Measurements from ENCODE around the gene SRP14.

SRP14 gene

GRCh38 chr15:40053079-40053830, 14.3 kb upstream of the SRP14 start:
- H3K4me3 ChIP-seq (replicated peaks; ENCODE audit: low read depth, low read length), result no peak overlapping the region
- no peak for DNase-seq (ENCODE audit: low read depth)
- TF ChIP-seq, protein P1, sequence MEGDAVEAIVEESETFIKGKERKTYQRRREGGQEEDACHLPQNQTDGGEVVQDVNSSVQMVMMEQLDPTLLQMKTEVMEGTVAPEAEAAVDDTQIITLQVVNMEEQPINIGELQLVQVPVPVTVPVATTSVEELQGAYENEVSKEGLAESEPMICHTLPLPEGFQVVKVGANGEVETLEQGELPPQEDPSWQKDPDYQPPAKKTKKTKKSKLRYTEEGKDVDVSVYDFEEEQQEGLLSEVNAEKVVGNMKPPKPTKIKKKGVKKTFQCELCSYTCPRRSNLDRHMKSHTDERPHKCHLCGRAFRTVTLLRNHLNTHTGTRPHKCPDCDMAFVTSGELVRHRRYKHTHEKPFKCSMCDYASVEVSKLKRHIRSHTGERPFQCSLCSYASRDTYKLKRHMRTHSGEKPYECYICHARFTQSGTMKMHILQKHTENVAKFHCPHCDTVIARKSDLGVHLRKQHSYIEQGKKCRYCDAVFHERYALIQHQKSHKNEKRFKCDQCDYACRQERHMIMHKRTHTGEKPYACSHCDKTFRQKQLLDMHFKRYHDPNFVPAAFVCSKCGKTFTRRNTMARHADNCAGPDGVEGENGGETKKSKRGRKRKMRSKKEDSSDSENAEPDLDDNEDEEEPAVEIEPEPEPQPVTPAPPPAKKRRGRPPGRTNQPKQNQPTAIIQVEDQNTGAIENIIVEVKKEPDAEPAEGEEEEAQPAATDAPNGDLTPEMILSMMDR (IDR thresholded peaks at IDR 0.05; ENCODE audit: low read length, missing control alignments), result peak; percentile 12

GRCh38 chr15:40052604-40053003, 13.6 kb upstream of the SRP14 start:
- H3K4me3 ChIP-seq (replicated peaks; ENCODE audit: low read depth, low read length), result no peak overlapping the region
- DNase-seq (ENCODE audit: low read depth), result no peak
- TF ChIP-seq, protein P1 (IDR thresholded peaks at IDR 0.05; ENCODE audit: low read length, missing control alignments), result no peak

DNA sequence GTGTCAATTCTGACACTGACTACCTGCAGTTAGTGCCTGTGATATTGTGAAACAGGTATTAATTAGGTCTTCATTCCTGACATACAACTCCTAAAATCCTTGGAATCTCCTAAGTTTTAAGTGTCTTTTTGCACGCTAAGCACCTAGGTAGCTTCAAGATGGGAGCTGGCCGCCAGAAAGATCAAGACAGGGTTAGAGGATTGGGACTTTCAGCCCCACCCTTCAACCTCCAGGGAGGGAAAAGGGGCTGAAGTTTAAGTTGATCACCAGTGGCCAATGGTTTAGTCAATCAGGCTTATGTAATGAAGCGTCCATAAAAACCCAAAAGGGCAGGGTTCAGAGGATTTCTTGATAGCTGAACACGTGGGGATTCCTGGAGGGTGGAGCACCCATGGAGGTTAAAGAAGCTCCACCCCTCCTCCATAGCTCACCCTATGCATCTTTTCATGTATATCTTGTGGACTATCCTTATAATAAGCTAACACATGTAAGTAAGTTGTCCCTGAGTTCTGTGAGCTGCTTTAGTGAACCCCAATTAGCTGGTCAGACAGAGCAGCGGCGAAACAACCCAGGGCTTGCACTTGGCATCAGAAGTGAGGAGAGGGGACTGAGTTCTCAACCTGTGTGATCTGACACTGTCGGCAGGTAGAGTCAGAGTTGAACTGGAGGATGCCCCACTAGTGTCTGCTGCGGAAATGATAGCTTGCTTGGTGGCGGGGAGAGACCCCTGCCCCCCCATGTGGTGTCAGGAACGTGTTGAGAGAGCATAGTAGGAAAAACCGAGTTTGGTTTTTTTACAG, 12.8 kb upstream of the SRP14 start:
- no peak overlapping the region for H3K4me3 ChIP-seq (replicated peaks; ENCODE audit: low read depth, low read length)
- no peak for DNase-seq (ENCODE audit: low read depth)
- TF ChIP-seq, protein P1 (IDR thresholded peaks at IDR 0.05; ENCODE audit: low read length, missing control alignments), result no peak

DNA sequence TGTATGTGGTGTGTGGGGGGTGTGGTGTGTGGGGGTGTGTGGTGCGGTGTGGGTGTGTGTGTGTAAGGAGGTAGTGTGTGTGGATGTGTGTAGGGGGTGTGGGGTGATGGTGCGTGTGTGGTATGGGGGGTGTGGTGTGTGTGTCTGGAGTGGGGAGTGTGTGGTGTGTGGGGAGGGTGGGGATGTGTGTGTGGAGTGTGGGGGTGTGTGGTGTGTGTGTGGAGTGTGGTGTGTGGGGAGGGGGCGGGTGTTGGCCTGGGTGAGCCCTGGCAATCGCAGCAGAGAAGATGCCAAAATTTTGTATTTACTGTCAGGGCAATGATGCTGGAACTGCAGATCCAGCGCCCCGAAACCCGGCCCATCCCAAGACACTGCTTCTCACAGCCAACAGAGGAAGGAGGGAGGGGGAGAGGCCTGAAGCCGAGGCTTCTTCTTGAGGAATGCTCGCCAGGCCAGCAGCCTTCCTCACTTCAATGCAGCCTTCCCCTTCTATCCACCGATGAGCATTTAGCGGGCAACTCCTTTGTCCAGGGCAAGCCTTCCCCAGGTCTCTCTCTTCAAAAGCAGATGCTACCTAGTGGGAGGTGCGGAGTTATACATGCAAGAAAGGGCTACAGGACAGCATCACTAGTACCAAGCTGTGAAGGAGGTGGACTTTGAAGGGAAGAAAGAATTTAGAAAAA, 11.9 kb upstream of the SRP14 start:
- no peak overlapping the region for H3K4me3 ChIP-seq (replicated peaks; ENCODE audit: low read depth, low read length)
- DNase-seq (ENCODE audit: low read depth), result no peak
- TF ChIP-seq, protein P1 (IDR thresholded peaks at IDR 0.05; ENCODE audit: low read length, missing control alignments), result no peak

DNA sequence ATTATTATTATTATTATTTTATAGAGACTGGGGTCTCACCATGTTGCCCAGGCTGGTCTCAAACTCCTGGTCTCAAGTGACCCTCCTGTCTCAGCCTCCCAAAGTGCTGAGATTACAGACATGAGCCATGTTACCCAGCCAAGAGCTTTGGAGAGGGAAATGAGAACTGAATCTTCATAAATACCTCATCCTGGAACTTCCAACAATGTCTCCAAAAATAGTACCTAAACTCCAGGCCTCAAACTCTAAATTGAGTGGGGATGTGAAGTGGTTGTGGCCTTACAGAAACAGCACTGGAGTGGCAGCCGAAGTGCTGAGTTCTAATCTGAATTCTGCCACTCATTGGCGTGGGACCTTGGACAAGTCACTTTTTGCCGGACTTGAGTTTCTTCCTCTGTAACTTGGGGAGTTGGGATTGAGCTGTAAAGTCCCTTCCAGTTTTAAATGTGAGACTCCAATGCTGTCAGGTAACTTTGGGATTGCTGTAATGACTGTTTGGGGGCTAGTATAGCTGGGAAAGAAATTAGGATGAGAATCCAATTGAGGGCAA, 10.0 kb upstream of the SRP14 start:
- DNase-seq (ENCODE audit: low read depth), result no peak
- H3K4me3 ChIP-seq (replicated peaks; ENCODE audit: low read depth, low read length), result no peak overlapping the region
- TF ChIP-seq, protein P1 (IDR thresholded peaks at IDR 0.05; ENCODE audit: low read length, missing control alignments), result no peak

DNA sequence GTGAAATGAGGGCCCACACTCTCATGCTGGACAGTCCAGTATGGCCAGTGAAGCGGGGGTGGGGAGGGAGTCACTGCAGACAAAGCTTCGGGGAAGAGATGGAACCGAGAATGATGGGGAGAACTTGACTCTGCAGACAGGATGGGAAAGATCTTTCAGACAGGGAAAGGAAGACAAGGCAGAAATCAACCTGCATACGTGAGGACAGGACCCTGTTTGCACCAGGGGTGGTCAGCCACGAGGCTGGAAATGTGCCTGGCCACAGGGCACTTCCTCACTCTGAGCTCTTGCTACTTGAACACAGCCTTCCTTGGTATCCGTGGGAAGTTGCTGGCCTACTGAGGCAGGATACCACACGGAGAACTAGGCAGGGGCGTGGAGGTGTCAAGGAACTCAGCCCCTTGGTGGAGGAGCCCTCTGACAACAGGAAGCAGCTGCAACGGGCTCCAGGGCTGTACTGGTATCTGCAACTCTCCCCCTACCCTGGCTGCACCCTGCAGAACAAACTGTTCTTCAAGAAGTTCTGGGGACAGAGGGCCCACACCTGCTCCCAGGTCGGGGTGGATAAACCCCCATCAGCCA, 9.3 kb upstream of the SRP14 start:
- no peak for DNase-seq (ENCODE audit: low read depth)

More for the DNA sequence above, 9.3 kb upstream of the SRP14 start:
- H3K4me3 ChIP-seq (replicated peaks; ENCODE audit: low read depth, low read length), result no peak overlapping the region
- TF ChIP-seq, protein P1 (IDR thresholded peaks at IDR 0.05; ENCODE audit: low read length, missing control alignments), result no peak
